Endothelial cell of umbilical vein (primary cell): Measurements from ENCODE around the gene UBA5.
"Not testable (repeated sequence)": the region's sequence is repeated elsewhere in the genome, so short reads cannot be mapped to it uniquely, and the experiment has no call there.

Experiments used
- CTCF ChIP-seq, 2 donors: IDR thresholded peaks; 1 replicate in 1 of 2; 2 replicates in 1 of 2; pipeline ENCODE4 v1.5.1; 2011; ENCODE audit warnings: low read length in 2 of 2, mild to moderate bottlenecking in 2 of 2, moderate library complexity in 2 of 2, control low read depth in 1 of 2, inconsistent platforms in 1 of 2, low read depth in 1 of 2; ENCODE audit not compliant: insufficient read depth in 1 of 2; ENCODE audit errors: extremely low read depth in 1 of 2
- EZH2 ChIP-seq: IDR thresholded peaks from 2 replicates; pipeline ENCODE4 v1.6.1; 2012; ENCODE audit warnings: borderline replicate concordance, low read depth, mild to moderate bottlenecking, moderate library complexity, low read length, inconsistent platforms; ENCODE audit not compliant: severe bottlenecking
- FOS ChIP-seq: IDR thresholded peaks from 2 replicates; pipeline ENCODE4 v1.6.1; 2011; ENCODE audit warnings: mild to moderate bottlenecking, low read length, moderate library complexity, borderline replicate concordance; ENCODE audit not compliant: insufficient read depth
- GATA2 ChIP-seq: IDR thresholded peaks from 2 replicates; pipeline ENCODE4 v1.7.0; 2011; ENCODE audit warnings: low read depth, mild to moderate bottlenecking, moderate library complexity, mixed read lengths, low read length; ENCODE audit not compliant: insufficient read length, insufficient read depth
- JUN ChIP-seq: IDR thresholded peaks from 2 replicates; pipeline ENCODE4 v1.6.1; 2011; ENCODE audit warnings: borderline replicate concordance, low read depth; ENCODE audit not compliant: insufficient read length, insufficient read depth
- MAX ChIP-seq: IDR thresholded peaks from 2 replicates; pipeline ENCODE4 v1.6.1; 2011; ENCODE audit not compliant: insufficient read depth, insufficient read length
- POLR2A ChIP-seq: IDR thresholded peaks from 2 replicates; pipeline ENCODE4 v1.6.1; 2012; ENCODE audit warnings: low read depth, mild to moderate bottlenecking, control low read depth, low read length
- POLR2AphosphoS5 ChIP-seq: IDR thresholded peaks from 2 replicates; pipeline ENCODE4 v1.6.1; 2012; ENCODE audit warnings: low read depth, mild to moderate bottlenecking, control low read depth, low read length, moderate library complexity; ENCODE audit not compliant: insufficient read depth

- TF ChIP-seq POLR2AphosphoS5; CTCF (IDR thresholded peaks at IDR 0.05; ENCODE audit: extremely low read depth in 1 of 2, insufficient read depth in 1 of 2, low read depth in 1 of 2, low read length in 2 of 2); FOS; MAX; POLR2A; GATA2; EZH2; JUN: not testable (repeated sequence)
Measured at GRCh38 chr3:132615301-132615700, 44.8 kb upstream of the UBA5 start.
